Measurements from ENCODE around the gene RHOU.
A peak's percentile ranks its signal among the peaks of the same experiment; 100 is the strongest.
"Not testable (repeated sequence)": the region's sequence is repeated elsewhere in the genome, so short reads cannot be mapped to it uniquely, and the experiment has no call there.

The RHOU gene

GRCh38 chr1:228760979-228761378, 25.7 kb downstream of the RHOU start:
- DNase-seq, result no peak

- no peak for DNase-seq
Measured at GRCh38 chr1:228763561-228763960, 28.3 kb downstream of the RHOU start.

- DNase-seq, result peak; percentile 57
Measured at GRCh38 chr1:228765168-228765946, 30.1 kb downstream of the RHOU start.

GRCh38 chr1:228766788-228767187, 31.5 kb downstream of the RHOU start:
- no peak for DNase-seq

- no peak for DNase-seq
Measured at GRCh38 chr1:228767636-228768354, 32.5 kb downstream of the RHOU start.

- no peak for DNase-seq
Measured at GRCh38 chr1:228768355-228769000, 33.2 kb downstream of the RHOU start.

- no peak for DNase-seq
Measured at GRCh38 chr1:228770779-228771223, 35.5 kb downstream of the RHOU start.

- DNase-seq, result no peak
Measured at GRCh38 chr1:228772516-228773212, 37.4 kb downstream of the RHOU start.

GRCh38 chr1:228775946-228776345, 40.7 kb downstream of the RHOU start:
- not testable (repeated sequence) for DNase-seq

GRCh38 chr1:228776449-228776848, 41.2 kb downstream of the RHOU start:
- DNase-seq, result no peak

- DNase-seq, result no peak
Measured at GRCh38 chr1:228777236-228777635, 42.0 kb downstream of the RHOU start.

- DNase-seq, result no peak
Measured at GRCh38 chr1:228778026-228778425, 42.7 kb downstream of the RHOU start.

GRCh38 chr1:228778466-228778865, 43.2 kb downstream of the RHOU start:
- no peak for DNase-seq

GRCh38 chr1:228778961-228779360, 43.7 kb downstream of the RHOU start:
- no peak for DNase-seq

GRCh38 chr1:228781161-228781808, 46.0 kb downstream of the RHOU start:
- no peak for DNase-seq

- DNase-seq, result no peak
Measured at GRCh38 chr1:228781809-228782661, 46.8 kb downstream of the RHOU start.

GRCh38 chr1:228782662-228783417, 47.6 kb downstream of the RHOU start:
- no peak for DNase-seq

- no peak for DNase-seq
Measured at GRCh38 chr1:228783418-228784040, 48.2 kb downstream of the RHOU start.

GRCh38 chr1:228784181-228784580, 48.9 kb downstream of the RHOU start:
- DNase-seq, result no peak
